Astrocyte (in vitro differentiated cells and primary cell): Measurements from ENCODE around the gene ENG. TPM values are rescaled to one million over a fixed set of nuclear protein-coding genes. Genes with fewer than 3 reads are reported as not detected.

Source experiments
- DNase-seq: peaks from one replicate; pipeline ENCODE4 v3.0.0-alpha.2; 2010; ENCODE audit warnings: low read depth
- FAIRE-seq: peaks from 2 replicates; lab custom pipeline; 2011; peaks lifted over from hg19 to GRCh38; lab: Jason Lieb, UNC
- H2AFZ ChIP-seq: 2 replicates; pipeline ENCODE4 v1.6.0; 2012; ENCODE audit warnings: low read depth, low read length, inconsistent platforms
- H3K27ac ChIP-seq: 2 replicates; pipeline ENCODE4 v1.5.1; 2011; ENCODE audit warnings: low read depth, low read length, inconsistent platforms
- H3K27me3 ChIP-seq: 2 replicates; pipeline ENCODE4 v1.6.0; 2011; ENCODE audit warnings: low read length, inconsistent platforms; ENCODE audit not compliant: insufficient read depth
- H3K36me3 ChIP-seq: 2 replicates; pipeline ENCODE4 v1.5.1; 2011; ENCODE audit warnings: low read length, inconsistent platforms; ENCODE audit not compliant: insufficient read depth
- H3K4me1 ChIP-seq: 2 replicates; pipeline ENCODE4 v1.5.1; 2011; ENCODE audit warnings: low read length, inconsistent platforms; ENCODE audit not compliant: insufficient read depth
- H3K4me2 ChIP-seq: 2 replicates; pipeline ENCODE4 v1.6.0; 2012; ENCODE audit warnings: low read length, inconsistent platforms
- H3K4me3 ChIP-seq: 2 replicates; pipeline ENCODE4 v1.5.1; 2011; ENCODE audit warnings: low read depth, mild to moderate bottlenecking, low read length, inconsistent platforms; ENCODE audit not compliant: insufficient read depth
- H3K79me2 ChIP-seq: 2 replicates; pipeline ENCODE4 v1.6.0; 2012; ENCODE audit warnings: mild to moderate bottlenecking, low read length, inconsistent platforms; ENCODE audit not compliant: insufficient read depth
- H3K9ac ChIP-seq: 2 replicates; pipeline ENCODE4 v1.6.0; 2012; ENCODE audit warnings: mild to moderate bottlenecking, low read length, inconsistent platforms
- H3K9me3 ChIP-seq: 2 replicates; pipeline ENCODE4 v1.5.1; 2012; ENCODE audit warnings: low read depth, mild to moderate bottlenecking, low read length, inconsistent platforms; ENCODE audit not compliant: insufficient read depth
- H4K20me1 ChIP-seq: 2 replicates; pipeline ENCODE4 v1.6.0; 2012; ENCODE audit warnings: low read length, inconsistent platforms; ENCODE audit not compliant: insufficient read depth
- H3K27ac Mint-ChIP-seq: one replicate; pipeline ENCODE4 v1.8.0; 2021; ENCODE audit warnings: mild to moderate bottlenecking, mixed read lengths; ENCODE audit not compliant: unreplicated experiment
- H3K27me3 Mint-ChIP-seq: one replicate; pipeline ENCODE4 v1.8.0; 2021; ENCODE audit warnings: low read depth, mixed read lengths; ENCODE audit not compliant: unreplicated experiment
- H3K36me3 Mint-ChIP-seq: one replicate; pipeline ENCODE4 v1.8.0; 2021; ENCODE audit warnings: low read depth, mixed read lengths; ENCODE audit not compliant: unreplicated experiment
- H3K4me1 Mint-ChIP-seq: one replicate; pipeline ENCODE4 v1.8.0; 2021; ENCODE audit warnings: low read depth, mixed read lengths; ENCODE audit not compliant: unreplicated experiment
- H3K4me3 Mint-ChIP-seq: one replicate; pipeline ENCODE4 v1.8.0; 2021; ENCODE audit warnings: mild to moderate bottlenecking, moderate library complexity, mixed read lengths; ENCODE audit not compliant: unreplicated experiment
- H3K9me3 Mint-ChIP-seq: one replicate; pipeline ENCODE4 v1.8.0; 2021; ENCODE audit warnings: mild to moderate bottlenecking, mixed read lengths; ENCODE audit not compliant: unreplicated experiment
- EZH2 ChIP-seq: IDR thresholded peaks from 2 replicates; pipeline ENCODE4 v1.6.1; 2012; ENCODE audit warnings: mild to moderate bottlenecking, low read length, inconsistent platforms; ENCODE audit not compliant: insufficient read depth
- total RNA-seq: library from RNA; stranded (reverse); gene quantifications from 2 replicates; pipeline ENCODE4 v1.2.1, GENCODE V29; 2021
- TF ChIP-seq, protein P1 (sequence below): IDR thresholded peaks from 2 replicates; pipeline ENCODE4 v1.5.1; 2011; ENCODE audit warnings: low read depth, mild to moderate bottlenecking, inconsistent platforms, low read length, moderate library complexity; ENCODE audit not compliant: insufficient read depth

The ENG gene
- total RNA-seq, 1 donor from 2014 or later: 1.2 TPM

DNA sequence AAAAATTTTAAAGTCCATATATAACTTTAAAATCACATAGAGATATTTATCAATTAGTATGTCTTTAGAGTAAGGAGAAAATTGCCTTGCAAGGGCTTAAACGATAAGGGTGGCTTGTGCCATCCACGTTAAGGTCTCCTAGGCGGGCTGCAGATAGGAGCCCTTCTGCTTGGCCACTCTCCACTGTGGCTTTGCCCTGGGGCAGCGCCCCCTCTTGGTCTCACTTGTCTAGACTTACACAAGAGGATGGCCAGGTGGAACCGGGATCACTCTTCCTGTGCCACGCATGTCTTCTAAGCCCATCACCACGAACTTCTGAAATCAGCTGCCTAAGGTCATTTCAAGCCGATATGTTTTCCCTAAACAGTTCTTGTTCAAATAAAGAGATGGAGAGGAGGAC, 48.8 kb downstream of the ENG start:
- no peak for DNase-seq
- H3K4me3 ChIP-seq: no peak overlapping the region
- H3K36me3 ChIP-seq: no peaks in the 10 kb centered on the region
- no peaks in the 10 kb centered on the region for H3K27me3 ChIP-seq
- Mint-ChIP-seq H3K4me1 (peaks cover 7% of the 10 kb centered on the region), H3K36me3 (peaks cover 18% of the 10 kb centered on the region), H3K27me3 (no peaks in the 10 kb centered on the region), H3K9me3 (no peaks in the 10 kb centered on the region), H3K27ac (no peak overlapping the region), H3K4me3 (no peak overlapping the region)
- FAIRE-seq: no peak
- H3K27ac ChIP-seq: no peak overlapping the region
- peaks cover 19% of the 10 kb centered on the region for H3K4me1 ChIP-seq
- H3K79me2 ChIP-seq: peaks cover 40% of the 10 kb centered on the region
- H3K9me3 ChIP-seq: no peaks in the 10 kb centered on the region
- H3K9ac ChIP-seq: no peak overlapping the region
- H2AFZ ChIP-seq: no peak overlapping the region
- H4K20me1 ChIP-seq: peaks cover 28% of the 10 kb centered on the region
- no peak overlapping the region for H3K4me2 ChIP-seq
- TF ChIP-seq, protein P1, sequence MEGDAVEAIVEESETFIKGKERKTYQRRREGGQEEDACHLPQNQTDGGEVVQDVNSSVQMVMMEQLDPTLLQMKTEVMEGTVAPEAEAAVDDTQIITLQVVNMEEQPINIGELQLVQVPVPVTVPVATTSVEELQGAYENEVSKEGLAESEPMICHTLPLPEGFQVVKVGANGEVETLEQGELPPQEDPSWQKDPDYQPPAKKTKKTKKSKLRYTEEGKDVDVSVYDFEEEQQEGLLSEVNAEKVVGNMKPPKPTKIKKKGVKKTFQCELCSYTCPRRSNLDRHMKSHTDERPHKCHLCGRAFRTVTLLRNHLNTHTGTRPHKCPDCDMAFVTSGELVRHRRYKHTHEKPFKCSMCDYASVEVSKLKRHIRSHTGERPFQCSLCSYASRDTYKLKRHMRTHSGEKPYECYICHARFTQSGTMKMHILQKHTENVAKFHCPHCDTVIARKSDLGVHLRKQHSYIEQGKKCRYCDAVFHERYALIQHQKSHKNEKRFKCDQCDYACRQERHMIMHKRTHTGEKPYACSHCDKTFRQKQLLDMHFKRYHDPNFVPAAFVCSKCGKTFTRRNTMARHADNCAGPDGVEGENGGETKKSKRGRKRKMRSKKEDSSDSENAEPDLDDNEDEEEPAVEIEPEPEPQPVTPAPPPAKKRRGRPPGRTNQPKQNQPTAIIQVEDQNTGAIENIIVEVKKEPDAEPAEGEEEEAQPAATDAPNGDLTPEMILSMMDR: peak; percentile 36
- no peak for TF ChIP-seq EZH2

- Mint-ChIP-seq H3K4me3 (peak overlapping the region; percentile 98), H3K27me3 (no peaks in the 10 kb centered on the region), H3K36me3 (peaks cover 14% of the 10 kb centered on the region), H3K9me3 (no peaks in the 10 kb centered on the region), H3K4me1 (peaks cover 5% of the 10 kb centered on the region), H3K27ac (peak overlapping the region; percentile 97)
- peak overlapping the region; percentile 85 for H3K4me3 ChIP-seq
- TF ChIP-seq, protein P1: no peak
- peaks cover 15% of the 10 kb centered on the region for H4K20me1 ChIP-seq
- peaks cover 40% of the 10 kb centered on the region for H3K79me2 ChIP-seq
- H2AFZ ChIP-seq: peak overlapping the region; percentile 85
- H3K4me2 ChIP-seq: peak overlapping the region; percentile 98
- peaks cover 19% of the 10 kb centered on the region for H3K4me1 ChIP-seq
- H3K9me3 ChIP-seq: no peaks in the 10 kb centered on the region
- no peak for DNase-seq
- H3K36me3 ChIP-seq: no peaks in the 10 kb centered on the region
- peak overlapping the region; percentile 98 for H3K9ac ChIP-seq
- FAIRE-seq: no peak
- H3K27me3 ChIP-seq: no peaks in the 10 kb centered on the region
- H3K27ac ChIP-seq: peak overlapping the region; percentile 77
Observed at GRCh38 chr9:127803507-127804352, 50.7 kb downstream of the ENG start.
